Smooth muscle cell (in vitro differentiated cells): ENCODE results near the gene MAD1L1. TPM values are rescaled to one million over a fixed set of nuclear protein-coding genes. Genes with fewer than 3 reads are reported as not detected.
"Not testable (repeated sequence)": the region's sequence is repeated elsewhere in the genome, so short reads cannot be mapped to it uniquely, and the experiment has no call there.

Source experiments
- DNase-seq: peaks from one replicate; lab custom pipeline; 2025; ENCODE audit not compliant: unreplicated experiment; lab: John Stamatoyannopoulos, UW
- H2AFZ ChIP-seq: fragments of 200-600 bp; sonication (generic); 2 replicates; pipeline ENCODE4 v1.6.0; 2016; ENCODE audit warnings: antibody characterized with exemption, low read depth, mild to moderate bottlenecking
- H3F3A ChIP-seq: fragments of 200-600 bp; sonication (generic); 2 replicates; pipeline ENCODE4 v1.6.0; 2017; ENCODE audit warnings: antibody characterized with exemption, low read depth
- H3K27ac ChIP-seq: fragments of 200-600 bp; sonication (generic); 2 replicates; pipeline ENCODE4 v1.5.1; 2016; ENCODE audit warnings: low read depth, mild to moderate bottlenecking
- H3K27me3 ChIP-seq: fragments of 200-600 bp; sonication (generic); 2 replicates; pipeline ENCODE4 v1.6.1; 2016; ENCODE audit warnings: low read depth, mild to moderate bottlenecking
- H3K36me3 ChIP-seq: fragments of 200-600 bp; sonication (generic); 2 replicates; pipeline ENCODE4 v1.5.1; 2016; ENCODE audit warnings: low read depth
- H3K4me1 ChIP-seq: fragments of 200-600 bp; sonication (generic); 2 replicates; pipeline ENCODE4 v1.5.1; 2016; ENCODE audit warnings: low read depth
- H3K4me2 ChIP-seq: fragments of 200-600 bp; sonication (generic); 2 replicates; pipeline ENCODE4 v1.6.0; 2016; ENCODE audit warnings: mild to moderate bottlenecking
- H3K4me3 ChIP-seq: fragments of 200-600 bp; sonication (generic); 2 replicates; pipeline ENCODE4 v1.5.1; 2016; ENCODE audit warnings: mild to moderate bottlenecking
- H3K79me2 ChIP-seq: fragments of 200-600 bp; sonication (generic); 2 replicates; pipeline ENCODE4 v1.6.0; 2016; ENCODE audit warnings: low read depth, mild to moderate bottlenecking
- H3K9ac ChIP-seq: fragments of 200-600 bp; sonication (generic); 2 replicates; pipeline ENCODE4 v1.6.0; 2016; ENCODE audit warnings: low read depth
- H3K9me3 ChIP-seq: fragments of 200-600 bp; sonication (generic); replicated peaks from 2 replicates; pipeline ENCODE4 v1.5.1; 2016; ENCODE audit warnings: low read depth
- H4K20me1 ChIP-seq: fragments of 200-600 bp; sonication (generic); 2 replicates; pipeline ENCODE4 v1.6.0; 2016; ENCODE audit warnings: low read depth
- WGBS: methylation state at CpG from one replicate; pipeline ENCODE4 v1.1.7; 2016; ENCODE audit warnings: low lambda C conversion rate; 5-methylcytosine and 5-hydroxymethylcytosine counted together
- polyA plus RNA-seq: library from polyadenylated mRNA; unstranded; fragments of >200 nt; fragmentation: Nextera tagmentation; extraction: Ambion mirVana; gene quantifications from 2 replicates; pipeline ENCODE4 v1.2.1, GENCODE V29; 2016
- total RNA-seq: library from RNA; depleted of rRNA; stranded (reverse); fragments of >200 nt; gene quantifications from 2 replicates; pipeline ENCODE4 v1.2.3, GENCODE V29; 2014
- TF ChIP-seq, protein P1 (sequence below): fragments of 200-600 bp; sonication (generic); IDR thresholded peaks from 2 replicates; pipeline ENCODE4 v1.5.1; 2017; ENCODE audit warnings: borderline replicate concordance, mild to moderate bottlenecking, antibody characterized with exemption; ENCODE audit not compliant: insufficient read depth, poor library complexity, severe bottlenecking

MAD1L1 gene
- total and polyA plus RNA-seq, 2 experiments from 2014 or later, result 33.4 to 60.7 TPM

DNA sequence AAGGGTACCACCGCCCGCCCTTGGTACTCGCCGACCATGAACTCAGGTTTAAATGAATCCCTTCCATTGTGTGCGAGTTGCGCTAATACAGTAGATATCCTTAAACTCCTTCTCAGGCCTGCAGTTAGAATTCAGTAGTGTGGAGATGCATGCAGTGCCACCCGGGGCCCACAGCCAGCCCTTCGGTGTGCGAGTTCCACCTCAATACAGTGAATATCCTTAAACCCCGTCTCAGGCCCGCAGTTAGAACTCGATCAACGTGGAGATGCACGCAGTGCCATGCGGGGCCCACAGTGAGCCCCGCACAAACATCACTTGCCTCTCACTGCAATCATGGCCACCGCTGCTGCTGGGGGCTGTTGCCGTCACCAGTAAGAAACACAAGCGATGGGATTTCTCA, 261.9 kb downstream of the MAD1L1 start:
- WGBS, result 97% methylated on average over 19 of the region's 19 CpGs
- Histone ChIP-seq H3K4me1 (no peaks in the 10 kb centered on the region), H3K9ac (no peak overlapping the region), H3F3A (no peaks in the 10 kb centered on the region), H2AFZ (no peak overlapping the region), H3K9me3 (no peaks in the 10 kb centered on the region), H3K36me3 (no peaks in the 10 kb centered on the region), H3K27ac (no peak overlapping the region), H3K4me3 (no peak overlapping the region), H4K20me1 (no peaks in the 10 kb centered on the region), H3K79me2 (no peaks in the 10 kb centered on the region), H3K4me2 (no peak overlapping the region), H3K27me3 (no peaks in the 10 kb centered on the region)
- no peak for DNase-seq
- TF ChIP-seq, protein P1, sequence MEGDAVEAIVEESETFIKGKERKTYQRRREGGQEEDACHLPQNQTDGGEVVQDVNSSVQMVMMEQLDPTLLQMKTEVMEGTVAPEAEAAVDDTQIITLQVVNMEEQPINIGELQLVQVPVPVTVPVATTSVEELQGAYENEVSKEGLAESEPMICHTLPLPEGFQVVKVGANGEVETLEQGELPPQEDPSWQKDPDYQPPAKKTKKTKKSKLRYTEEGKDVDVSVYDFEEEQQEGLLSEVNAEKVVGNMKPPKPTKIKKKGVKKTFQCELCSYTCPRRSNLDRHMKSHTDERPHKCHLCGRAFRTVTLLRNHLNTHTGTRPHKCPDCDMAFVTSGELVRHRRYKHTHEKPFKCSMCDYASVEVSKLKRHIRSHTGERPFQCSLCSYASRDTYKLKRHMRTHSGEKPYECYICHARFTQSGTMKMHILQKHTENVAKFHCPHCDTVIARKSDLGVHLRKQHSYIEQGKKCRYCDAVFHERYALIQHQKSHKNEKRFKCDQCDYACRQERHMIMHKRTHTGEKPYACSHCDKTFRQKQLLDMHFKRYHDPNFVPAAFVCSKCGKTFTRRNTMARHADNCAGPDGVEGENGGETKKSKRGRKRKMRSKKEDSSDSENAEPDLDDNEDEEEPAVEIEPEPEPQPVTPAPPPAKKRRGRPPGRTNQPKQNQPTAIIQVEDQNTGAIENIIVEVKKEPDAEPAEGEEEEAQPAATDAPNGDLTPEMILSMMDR, result no peak

DNA sequence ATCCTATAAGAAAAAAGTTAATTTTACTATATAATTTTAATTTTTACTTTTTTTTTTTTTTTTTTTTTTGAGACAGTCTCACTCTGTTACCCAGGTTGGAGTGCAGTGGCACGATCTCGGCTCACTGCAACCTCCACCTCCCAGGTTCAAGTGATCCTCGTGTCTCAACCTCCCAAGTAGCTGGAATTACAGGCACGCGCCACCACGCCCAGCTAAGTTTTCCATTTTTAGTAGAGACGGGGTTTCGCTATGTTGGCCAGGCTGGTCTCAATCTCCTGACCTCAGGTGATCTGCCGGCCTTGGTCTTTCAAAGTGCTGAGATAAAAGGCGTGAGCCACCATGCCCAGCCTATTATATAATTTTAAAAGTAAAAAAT, 262.5 kb downstream of the MAD1L1 start:
- not testable (repeated sequence) for H3K4me1 ChIP-seq, H3K9me3 ChIP-seq, H3K27ac ChIP-seq, H2AFZ ChIP-seq, H3K4me3 ChIP-seq, H4K20me1 ChIP-seq, DNase-seq, H3K27me3 ChIP-seq, H3K79me2 ChIP-seq, H3K4me2 ChIP-seq, H3K9ac ChIP-seq, H3K36me3 ChIP-seq, H3F3A ChIP-seq
- 100% methylated on average over 10 of the region's 10 CpGs for WGBS

DNA sequence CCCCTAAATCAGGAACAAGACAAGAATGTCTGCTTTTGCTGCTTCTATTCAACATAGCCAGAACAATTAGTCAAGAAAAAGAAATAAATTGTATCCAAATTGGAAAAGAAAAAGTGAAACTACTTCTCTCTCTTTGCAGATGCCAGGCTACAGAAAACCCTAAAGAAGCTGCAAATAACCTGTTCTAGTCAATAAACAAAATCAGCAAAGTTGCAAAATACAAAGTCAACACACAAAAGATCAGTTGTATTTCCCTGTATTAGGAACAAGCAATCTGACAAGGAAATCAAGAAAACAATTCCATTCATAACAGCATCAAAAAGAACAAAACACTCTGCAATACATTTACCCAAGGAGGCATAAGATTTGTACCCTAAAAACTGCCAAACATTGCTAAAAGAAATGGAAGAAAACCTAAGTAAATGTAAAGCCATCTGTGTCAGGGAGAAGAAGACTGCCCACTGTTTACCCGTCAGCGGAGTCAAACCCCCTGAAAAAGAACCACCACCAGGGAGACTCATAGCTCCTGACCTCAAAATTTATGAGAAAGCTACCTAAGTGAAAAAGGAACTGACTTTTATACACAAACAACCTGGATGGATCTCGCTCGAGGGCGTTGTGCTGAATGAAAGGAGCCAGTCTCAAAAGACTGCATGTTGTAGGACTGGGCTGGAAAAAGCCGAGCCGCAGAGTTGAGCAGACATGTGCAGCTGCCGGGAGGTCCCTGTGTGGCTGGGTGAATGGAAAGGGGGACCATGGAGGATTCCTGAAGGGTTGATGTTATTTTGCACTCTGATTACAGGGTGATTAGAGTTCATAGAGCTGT, 263.1 kb downstream of the MAD1L1 start:
- Histone ChIP-seq H2AFZ (no peak overlapping the region), H3K4me3 (no peak overlapping the region), H3K9ac (no peak overlapping the region), H3K27ac (no peak overlapping the region), H3F3A (no peaks in the 10 kb centered on the region), H3K4me2 (no peak overlapping the region), H3K27me3 (no peaks in the 10 kb centered on the region), H3K9me3 (no peaks in the 10 kb centered on the region), H3K36me3 (no peaks in the 10 kb centered on the region), H4K20me1 (no peaks in the 10 kb centered on the region), H3K79me2 (no peaks in the 10 kb centered on the region), H3K4me1 (no peaks in the 10 kb centered on the region)
- no peak for DNase-seq
- 95% methylated on average over 8 of the region's 8 CpGs for WGBS
- TF ChIP-seq, protein P1, result no peak

- Histone ChIP-seq H3K4me1 (no peaks in the 10 kb centered on the region), H2AFZ (no peak overlapping the region), H3K4me2 (no peak overlapping the region), H3K4me3 (no peak overlapping the region), H3K27ac (no peak overlapping the region), H3K9ac (no peak overlapping the region), H3K36me3 (no peaks in the 10 kb centered on the region), H3K9me3 (no peaks in the 10 kb centered on the region), H4K20me1 (no peaks in the 10 kb centered on the region), H3K27me3 (no peaks in the 10 kb centered on the region), H3K79me2 (no peaks in the 10 kb centered on the region), H3F3A (no peaks in the 10 kb centered on the region)
- WGBS, result 99% methylated on average over 36 of the region's 36 CpGs
- TF ChIP-seq, protein P1, result no peak
- DNase-seq, result no peak
These were observed 264.2 kb downstream of the MAD1L1 start for GRCh38 chr7:1968397-1969111.
